Middle frontal gyrus (tissue), 1 donor: Measurements from ENCODE around the gene DOCK6.
"Not testable (repeated sequence)": the region's sequence is repeated elsewhere in the genome, so short reads cannot be mapped to it uniquely, and the experiment has no call there.

Experiments
- DNase-seq: peaks from one replicate; pipeline ENCODE4 v3.0.0-alpha.2; 2015; ENCODE audit warnings: low spot score; ENCODE audit errors: extremely low spot score

Gene DOCK6

DNA sequence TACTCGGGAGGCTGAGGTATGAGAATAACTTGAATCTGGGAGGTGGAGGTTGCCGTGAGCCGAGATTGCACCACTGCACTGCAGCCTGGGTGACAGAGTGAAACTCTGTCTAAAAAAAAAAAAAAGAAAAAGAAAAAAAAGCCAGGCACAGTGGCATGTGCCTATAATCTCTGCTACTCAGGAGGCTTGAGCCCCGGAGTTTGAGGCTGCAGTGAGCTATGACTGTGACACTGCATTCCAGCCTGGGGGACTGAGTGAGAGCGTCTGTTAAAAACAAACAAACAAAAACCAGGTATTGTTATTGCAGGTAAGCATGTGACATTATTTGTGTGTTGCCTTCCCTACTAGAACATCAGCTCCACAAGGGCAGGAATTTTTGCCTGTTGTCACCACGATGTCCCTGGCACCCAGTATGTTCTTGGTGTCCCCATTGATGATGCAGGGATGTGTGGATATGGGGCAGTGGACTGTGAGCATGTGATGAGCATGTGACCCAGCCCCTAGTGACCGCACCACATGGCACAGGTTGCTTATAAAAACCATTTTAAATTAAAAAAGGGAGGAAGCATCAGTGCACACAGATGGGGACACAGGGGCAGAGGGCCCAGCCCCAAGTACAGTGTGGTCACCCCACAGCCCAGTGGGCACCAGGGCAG is 63.4 kb downstream of the DOCK6 start:
- DNase-seq: no peak

DNA sequence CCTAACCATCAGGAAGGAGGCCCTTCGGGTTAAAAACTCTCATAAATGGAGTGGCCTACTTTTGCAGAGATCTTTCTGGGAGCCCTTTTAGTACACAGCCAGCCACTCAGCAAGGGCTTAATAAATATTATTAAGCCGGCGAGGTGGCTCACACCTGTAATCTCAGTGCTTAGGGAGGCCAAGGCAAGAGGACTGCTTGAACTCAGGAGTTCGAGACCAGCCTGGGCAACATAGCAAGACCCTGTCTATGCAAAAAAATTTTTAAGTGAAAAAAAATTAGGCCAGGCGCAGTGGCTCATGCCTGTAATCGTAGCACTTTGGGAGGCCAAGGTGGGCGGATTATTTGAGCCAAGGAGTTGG is 64.2 kb downstream of the DOCK6 start:
- DNase-seq: no peak

DNA sequence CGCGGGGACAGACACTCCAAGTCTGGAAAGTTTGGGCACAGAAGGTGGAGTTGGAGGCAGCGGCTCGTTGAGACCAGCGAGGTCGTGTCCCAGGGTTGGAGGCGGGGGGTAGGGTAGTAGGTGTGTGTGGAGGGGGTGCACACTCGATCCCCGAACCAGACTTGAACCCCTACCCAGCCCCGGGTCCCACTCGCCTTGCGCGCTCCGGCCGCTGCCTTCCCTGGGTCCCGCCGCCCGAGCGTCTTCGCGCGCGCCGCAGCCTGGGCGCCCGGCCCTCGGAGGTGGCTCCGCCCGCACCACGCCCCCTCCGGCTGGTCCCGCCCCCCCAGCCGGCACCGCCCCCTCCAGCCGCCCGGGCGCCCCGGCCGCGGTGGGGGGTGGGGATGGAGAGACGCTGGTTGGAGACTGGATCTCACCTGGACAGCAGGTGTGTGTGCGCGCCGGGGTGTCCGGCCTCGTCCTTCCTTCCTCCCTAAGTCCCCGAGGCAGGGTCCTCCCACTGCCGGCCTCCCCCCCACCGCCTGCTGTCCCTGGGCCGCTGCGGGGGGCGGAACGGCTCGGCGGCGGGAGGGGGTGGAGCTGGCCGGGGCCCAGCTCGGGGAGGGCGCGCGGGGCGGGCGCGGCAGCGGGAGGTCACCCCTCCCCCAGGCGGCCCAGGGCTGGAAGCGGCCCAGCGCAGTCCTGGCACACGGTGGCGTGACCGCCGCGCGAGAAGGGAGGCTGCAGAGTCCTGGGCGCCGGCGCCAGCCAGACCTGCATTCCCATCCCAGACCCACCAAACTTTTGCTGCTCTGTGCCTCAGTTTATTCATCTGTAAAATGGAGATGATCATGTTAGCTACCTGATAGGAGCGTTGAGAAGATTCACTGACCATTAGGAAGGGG is 64.8 kb downstream of the DOCK6 start, which contains the start of gene KANK2:
Gene KANK2 (minus strand): TSS at position 255 of the 884 bp plus-strand sequence. CDS start 3,034 bp downstream, outside the sequence.
- DNase-seq: peak; percentile 40

DNA sequence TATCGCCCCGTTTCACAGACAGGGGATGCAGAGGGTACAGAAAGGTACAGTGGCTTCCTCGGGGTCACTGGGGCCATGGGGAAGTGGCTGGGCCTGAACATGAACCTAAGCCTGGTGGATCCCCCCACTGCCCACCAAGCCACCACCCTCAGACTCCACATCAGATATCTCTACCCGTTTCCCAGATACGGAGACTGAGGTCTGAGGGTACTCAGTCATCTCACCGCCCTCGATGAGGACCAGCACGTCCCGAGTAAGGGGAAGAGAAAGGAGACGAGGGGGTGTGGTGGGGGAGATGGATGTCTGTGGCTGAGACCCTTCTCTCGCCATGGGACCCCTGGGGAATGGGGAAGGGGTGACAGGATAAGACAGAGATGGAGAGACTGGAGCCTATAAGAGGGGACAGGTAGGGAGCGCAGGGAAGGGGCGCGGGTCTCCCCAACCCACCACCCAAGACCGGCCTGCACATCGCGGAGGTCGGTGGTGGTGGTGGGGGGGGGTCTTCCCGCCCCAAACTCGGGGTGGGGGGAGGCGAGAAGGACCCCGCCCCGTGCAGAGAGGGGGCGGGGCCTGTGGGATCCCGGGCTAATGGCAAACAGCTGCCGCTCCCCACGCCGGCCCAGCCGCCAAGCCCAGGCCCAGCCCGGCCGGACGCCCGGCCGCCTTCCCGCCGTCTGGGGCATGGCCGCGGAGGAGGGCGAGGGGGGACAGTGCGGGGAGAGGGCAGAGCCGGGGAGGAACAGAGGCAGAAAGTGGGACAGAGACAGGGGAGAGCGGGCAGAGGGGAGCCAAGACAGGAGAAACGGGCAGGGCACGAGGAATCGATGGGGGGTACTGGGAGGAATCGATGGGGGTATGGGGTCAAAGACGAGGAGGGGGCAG is 65.7 kb downstream of the DOCK6 start:
- DNase-seq: no peak

DNA sequence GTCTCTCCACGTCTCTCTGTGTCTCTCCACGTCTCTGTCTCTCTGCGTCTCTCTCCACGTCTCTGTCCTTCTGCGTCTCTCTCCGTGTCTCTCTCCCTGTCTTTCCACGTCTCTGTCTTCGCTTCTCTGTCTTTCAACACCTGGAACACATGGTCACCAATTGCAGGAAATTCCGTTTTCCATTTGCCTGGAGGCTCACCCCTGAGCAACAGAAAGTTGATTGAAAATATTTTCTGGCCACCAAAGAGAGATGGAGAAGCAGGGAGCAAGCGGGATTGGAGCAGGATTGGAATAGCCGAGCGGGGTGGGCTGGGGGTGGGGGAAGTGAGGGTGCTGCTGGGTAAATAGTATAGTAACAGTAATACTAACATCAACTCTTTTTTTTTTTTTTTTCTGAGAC is 66.6 kb downstream of the DOCK6 start:
- DNase-seq: no peak

DNA sequence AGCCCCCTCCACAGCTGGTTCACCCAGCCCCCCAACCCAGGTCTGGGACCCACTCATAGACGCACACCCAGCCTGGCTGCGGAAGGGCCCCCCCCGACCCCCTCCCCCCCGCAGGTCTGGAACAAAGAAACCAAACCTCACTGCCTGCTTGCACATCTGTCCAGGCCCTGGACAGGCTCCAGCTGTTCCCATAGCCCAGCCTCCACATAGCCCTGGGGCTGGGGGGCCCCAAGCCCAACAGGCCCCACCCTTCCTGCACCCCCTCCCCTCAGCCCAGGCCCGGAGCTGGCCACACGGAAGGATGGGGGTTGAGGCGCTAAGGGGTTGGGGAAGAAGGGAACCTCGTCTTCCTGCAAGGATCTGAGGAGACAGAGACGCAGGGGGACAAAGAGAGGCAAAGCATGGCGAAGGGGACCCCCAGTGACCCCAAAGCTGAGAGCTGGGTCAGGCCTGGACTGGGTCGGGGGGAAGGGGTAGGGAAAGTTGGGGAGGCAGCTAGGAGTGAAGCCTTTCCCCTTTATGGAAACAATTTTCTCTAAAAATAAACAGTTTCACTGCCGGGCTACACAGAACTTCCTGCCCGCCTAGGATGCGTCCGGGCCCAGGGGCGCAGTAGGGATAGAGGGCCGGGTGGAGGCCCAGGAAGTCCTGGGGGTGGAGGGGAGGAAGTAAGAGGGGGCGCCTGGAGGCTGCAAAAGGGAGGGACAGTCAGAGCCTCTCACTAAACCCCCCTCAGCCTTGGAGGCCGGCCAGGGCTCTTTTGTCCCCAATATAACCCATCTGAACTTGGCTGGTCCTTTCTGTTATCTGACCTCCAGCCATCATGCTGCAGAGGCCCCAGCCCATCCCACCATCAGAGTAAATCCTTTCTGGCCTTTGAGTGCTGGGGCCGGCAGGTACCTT is 67.4 kb downstream of the DOCK6 start:
- no peak for DNase-seq

DNA sequence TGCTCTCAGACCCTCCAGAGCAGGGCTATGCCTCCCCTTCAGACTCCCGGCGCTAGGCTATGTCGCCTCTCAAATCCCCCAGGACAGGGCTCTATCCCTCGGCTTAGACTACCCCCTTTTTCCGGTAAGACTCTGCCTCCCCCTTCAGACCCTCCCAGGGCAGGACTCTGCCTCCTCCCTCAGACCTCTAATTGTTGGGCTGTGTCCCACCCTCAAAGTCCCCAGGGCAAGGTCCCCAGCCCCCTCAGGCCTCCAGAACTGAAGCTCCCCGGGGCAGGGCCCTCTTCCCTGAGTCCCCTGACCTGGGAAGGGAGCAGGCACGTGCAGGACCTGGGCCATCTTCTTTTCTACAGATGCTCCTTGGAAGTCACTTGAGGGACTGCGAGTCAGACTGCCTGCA is 68.2 kb downstream of the DOCK6 start:
- no peak for DNase-seq

DNA sequence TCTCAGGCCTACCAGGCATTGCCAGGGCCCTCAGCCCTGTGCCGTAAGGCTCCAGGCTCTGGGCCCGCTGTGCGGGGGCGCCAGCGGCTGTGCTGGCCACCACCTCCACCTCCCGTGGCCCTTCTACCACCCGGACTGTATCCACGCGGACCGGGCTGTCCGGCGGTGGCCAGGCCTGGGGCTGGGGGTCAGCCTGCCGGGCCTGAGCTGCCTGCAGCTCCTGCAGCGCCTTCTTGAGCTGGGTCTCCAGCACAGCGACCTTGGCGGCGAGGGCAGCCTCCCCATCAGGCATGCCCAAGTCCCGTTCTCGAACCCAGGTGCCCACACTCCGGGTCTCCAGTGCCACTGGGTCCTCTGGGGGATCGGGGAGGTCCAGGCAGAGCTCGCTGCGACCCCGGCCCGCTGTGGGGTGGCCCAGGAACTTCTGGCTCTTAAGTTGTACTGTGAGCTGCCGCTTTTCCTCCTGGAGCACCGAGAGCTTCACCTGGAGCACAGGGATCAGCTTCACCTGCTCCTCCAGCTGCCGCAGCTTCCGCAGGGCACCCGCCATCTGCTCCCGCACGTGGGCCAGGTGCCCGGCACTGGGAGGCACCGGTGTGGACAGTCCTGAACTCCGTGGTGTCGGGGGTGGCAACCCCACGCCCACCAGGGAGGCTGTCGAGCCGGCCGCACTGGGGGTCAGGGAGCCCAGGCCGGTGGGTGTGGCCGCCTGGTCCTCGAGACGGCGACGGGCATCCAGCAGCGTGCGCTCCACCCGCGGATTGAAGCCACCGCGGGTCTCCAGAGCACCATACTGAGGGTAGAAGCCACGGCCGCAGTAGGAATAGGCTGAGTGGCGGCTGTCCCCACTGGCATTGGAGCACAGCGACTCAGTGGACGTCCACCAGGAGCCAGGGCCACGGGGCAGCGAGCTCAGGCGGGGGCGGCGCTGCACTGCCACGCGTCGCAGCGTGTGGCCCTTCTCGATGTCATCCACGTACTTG is 69.1 kb downstream of the DOCK6 start:
- DNase-seq: no peak

DNA sequence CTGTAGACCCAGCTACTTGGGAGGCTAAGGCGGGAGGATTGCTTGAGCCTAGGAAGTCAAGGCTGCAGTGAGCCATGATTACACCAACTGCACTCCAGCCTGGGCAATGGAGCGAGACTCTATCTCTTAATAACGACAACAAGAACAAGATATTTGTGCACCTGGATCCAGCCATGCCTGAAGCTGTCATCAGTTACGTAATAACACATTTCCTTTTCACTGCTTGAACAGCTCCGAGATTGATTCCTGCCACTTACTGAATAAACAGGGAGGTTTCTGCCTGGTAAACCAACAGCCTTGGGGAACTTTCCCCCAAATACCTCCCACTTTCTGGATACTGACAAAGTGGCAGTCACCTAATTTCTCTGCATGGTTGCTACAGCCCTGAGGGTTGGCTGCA is 70.4 kb downstream of the DOCK6 start:
- no peak for DNase-seq

DNA sequence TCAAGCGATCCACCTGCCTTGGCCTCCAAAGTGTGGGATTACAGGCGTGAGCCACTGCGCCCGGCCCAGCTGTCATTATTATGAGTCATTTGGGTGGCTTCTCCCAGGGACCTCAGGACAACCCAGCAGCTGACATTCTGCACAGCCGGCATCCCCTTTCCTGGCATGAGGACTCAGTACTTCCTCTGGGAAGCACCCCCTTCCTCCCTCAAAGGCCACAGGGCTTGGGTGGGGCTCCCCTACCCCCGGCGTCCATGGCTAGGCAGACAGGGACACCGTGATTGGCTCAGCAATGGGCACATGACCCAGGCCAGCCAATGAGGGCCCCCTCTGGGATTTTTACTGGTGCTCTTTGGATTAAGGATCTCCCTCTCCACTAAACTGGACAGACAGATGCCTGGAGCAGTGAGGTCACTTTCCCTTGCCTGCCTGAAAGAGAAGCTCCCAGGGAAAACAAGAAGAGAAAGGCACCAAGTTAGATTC is 71.0 kb downstream of the DOCK6 start:
- DNase-seq: no peak

DNA sequence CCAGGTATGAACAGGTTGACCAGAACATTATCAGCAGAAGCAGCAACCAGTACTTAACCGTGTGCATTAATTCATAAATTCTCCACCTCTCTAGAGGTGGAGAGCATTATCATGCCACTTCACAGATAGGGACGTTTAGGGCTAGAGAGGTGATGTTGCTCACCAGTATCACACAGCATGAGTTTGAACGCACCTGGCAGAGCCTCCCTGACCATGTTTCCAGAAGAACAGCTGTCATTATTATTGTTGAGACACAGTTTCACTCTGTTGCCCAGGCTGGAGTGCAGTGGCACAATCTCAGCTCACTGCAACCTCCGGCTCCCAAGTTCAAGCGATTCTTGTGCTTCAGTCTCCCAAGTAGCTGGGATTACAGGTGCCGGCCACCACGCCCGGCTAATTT is 71.8 kb downstream of the DOCK6 start:
- DNase-seq: no peak

DNA sequence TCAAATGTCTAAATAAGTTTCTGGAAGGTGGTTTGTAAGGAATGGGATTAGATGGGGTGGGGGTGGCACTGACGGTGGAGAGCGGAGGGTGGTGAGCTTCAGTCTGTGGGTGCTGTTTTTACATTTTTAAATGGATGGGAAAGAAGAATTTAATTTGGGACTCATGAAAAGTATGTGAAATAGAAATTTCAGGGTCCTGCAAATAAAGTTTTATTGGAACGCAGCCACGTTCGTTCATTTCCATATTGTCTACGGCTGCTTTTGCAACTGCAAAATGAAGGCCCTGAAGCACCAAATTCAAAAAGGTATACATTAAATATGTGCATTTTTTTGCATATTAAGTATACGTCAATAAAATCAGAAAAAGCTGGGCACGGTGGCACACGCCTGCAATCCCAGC is 74.9 kb downstream of the DOCK6 start:
- no peak for DNase-seq

DNA sequence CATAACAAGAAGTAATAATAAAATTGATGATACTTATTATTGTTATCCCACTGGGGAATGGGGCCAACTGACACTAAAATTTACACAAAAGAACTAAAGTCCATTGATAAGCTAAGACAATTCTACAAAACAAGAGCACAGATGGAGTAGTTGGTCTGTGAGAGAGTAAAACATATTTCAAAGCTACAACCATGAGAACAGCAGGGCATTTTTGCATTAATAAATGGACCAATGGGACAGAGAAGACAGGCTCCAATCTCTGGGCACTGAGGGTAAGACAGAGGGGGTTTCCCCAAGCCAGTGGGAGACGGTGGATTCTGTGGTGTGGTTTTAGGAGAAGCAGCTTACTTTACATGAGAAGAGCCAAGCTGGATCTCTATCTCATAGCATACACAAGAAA is 79.3 kb downstream of the DOCK6 start:
- no peak for DNase-seq

DNA sequence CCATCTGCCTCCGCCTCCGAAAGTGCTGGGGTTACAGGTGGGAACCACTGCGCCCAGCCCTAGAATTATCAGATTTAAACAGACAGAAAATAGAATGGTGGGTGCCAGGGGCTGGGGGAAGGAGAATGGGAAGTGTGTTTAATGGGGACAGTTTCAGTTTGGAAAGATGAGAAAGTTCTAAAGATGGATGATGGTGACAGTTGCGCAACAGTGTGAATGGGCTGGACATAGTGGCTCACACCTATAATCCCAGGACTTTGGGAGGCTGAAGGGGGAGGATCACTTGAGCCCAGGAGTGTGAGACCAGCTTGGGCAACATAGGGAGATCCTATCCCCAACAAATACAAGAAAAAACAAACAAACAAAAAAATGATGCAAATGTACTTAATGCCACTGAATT is 80.8 kb downstream of the DOCK6 start:
- no peak for DNase-seq

DNA sequence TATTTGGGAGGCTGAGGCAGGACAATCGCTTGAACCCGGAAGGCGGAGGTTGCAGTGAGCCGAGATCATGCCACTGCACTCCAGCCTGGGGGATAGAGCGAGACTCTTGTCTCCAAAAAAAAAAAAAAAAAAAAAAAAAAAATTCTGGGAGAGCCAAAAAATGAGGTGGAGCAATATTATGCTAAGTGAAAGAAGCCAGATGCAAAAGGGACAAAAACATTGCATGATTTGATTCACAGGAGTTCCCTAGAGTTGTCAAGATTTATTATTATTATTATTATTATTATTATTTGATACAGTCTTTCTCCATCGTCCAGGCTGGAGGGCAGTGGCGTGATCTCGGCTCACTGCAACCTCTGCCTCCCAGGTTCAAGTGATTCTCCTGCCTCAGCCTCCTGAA is 81.3 kb downstream of the DOCK6 start:
- not testable (repeated sequence) for DNase-seq

DNA sequence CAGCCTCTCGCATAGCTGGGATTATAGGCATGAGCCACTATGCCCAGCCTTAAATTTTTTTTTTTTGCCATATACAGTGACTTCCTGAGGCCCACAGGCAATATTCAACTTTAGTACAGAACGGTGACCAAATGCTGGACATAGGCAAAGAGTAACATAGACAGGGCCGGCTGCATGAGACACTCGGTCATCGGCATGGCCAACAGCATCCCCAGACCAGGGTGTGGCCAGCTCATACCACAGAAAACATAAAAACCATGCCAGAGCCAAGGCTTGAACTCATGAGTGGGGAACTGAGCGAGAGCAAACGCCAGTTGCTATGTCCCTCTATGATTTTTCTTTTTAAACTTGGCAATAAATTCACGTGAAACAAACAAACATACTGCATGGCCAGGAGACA is 82.0 kb downstream of the DOCK6 start:
- DNase-seq: no peak

DNA sequence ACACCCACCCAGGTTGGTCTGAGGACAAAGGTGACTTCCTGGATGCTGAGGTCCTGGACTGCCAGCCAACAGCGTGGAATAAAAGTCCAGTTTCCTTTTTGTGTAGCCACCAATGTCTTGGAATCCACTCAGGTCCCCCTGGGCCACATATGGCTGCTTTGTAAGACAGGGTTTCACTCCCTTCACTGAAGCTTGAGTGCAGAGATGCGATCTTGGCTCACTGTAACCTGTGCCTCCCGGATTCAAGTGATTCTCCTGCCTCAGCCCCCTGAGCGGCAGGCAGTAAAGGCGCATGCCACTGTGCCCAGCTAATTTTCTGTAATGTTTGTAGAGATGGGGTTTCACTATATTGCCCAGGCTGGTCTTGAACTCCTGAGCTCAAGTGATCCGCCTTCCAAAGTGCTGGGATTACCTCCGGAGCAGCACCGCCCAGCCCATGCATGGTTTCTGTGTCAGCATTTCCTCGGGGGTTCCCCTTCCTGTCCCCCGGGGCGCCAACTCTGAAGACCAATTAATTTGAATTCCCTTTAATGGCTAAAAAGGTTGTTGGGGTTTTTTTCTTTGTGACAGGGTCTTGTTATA is 82.5 kb downstream of the DOCK6 start:
- no peak for DNase-seq

DNA sequence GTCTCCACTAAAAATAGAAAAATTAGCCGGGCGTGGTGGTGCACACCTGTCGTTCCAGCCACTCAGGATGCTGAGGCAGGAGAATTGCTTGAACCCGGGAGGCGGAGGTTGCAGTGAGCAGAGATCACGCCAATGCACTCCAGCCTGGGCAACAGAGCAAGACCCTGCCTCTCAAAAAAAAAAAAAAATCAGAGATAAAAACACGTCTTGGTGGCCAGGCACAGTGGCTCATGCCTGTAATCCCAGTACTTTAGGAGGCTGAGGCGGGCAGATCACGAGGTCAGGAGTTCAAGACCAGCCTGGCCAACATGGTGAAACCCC is 83.2 kb downstream of the DOCK6 start:
- not testable (repeated sequence) for DNase-seq

DNA sequence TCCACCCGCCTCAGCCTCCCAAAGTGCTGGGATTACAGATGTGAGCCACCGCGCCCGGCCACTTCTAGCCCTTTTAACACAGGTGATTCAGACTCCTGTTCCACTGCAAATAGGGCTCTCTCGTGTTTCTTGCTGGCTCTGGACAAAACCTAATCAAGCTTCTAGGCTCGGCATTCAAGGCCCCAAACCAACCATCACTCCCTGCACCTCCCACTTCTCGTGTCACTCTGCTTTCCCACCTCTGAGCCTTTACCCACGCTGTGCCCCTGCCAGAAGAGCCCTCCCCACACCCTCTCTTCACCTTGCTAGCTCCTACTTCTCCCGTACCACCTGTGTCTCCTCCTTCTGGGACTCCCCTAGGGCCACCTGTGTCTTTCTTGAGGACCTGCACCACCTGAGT is 84.7 kb downstream of the DOCK6 start:
- no peak for DNase-seq
